K562 (cell line): ENCODE measurements around the gene PRKAR2B. TPM values are rescaled to one million over a fixed set of nuclear protein-coding genes. Genes with fewer than 3 reads are reported as not detected.

Experiments used
- ARID1B ChIP-seq: fragments of 450-650 bp; IDR thresholded peaks from 2 replicates; pipeline ENCODE4 v1.6.1; 2016; ENCODE audit warnings: antibody characterized with exemption, mild to moderate bottlenecking, inconsistent platforms
- ATF7 ChIP-seq: fragments of 450-650 bp; IDR thresholded peaks from 2 replicates; pipeline ENCODE4 v1.7.1; 2014; ENCODE audit warnings: mild to moderate bottlenecking, moderate library complexity
- DMBX1 ChIP-seq: fragments of 250-450 bp; sonication (Bioruptor Pico); IDR thresholded peaks from 2 replicates; pipeline ENCODE4 v1.8.0; 2022; ENCODE audit warnings: inconsistent platforms, mild to moderate bottlenecking, moderate library complexity, borderline replicate concordance
- HMGXB4 ChIP-seq: sonication (generic); formaldehyde crosslinking; IDR thresholded peaks from 2 replicates; pipeline ENCODE4 v1.8.1; 2023; ENCODE audit warnings: mild to moderate bottlenecking, missing genetic modification reagents
- MLX ChIP-seq, 2 experiments: fragments of 450-650 bp in 1 of 2; sonication (generic) in 1 of 2; formaldehyde crosslinking; conservative IDR thresholded peaks; 2 replicates each; pipeline versions ENCODE4 v1.4.0 to v1.8.1; 2020 to 2022; ENCODE audit warnings: mild to moderate bottlenecking in 1 of 2, missing genetic modification reagents in 1 of 2
- NFIC ChIP-seq: fragments of 450-650 bp; IDR thresholded peaks from 2 replicates; pipeline ENCODE4 v1.6.1; 2017; ENCODE audit warnings: mild to moderate bottlenecking, inconsistent platforms
- SMARCA4 ChIP-seq: fragments of 450-650 bp; IDR thresholded peaks from 2 replicates; pipeline ENCODE4 v1.6.1; 2016
- ZFP1 ChIP-seq: fragments of 450-650 bp; formaldehyde crosslinking; IDR thresholded peaks from 2 replicates; pipeline ENCODE4 v1.4.0; 2020; ENCODE audit warnings: mild to moderate bottlenecking, mixed read lengths
- ZNF318 ChIP-seq, 2 experiments: fragments of 450-650 bp; IDR thresholded peaks; 2 replicates each; pipeline ENCODE4 v1.6.1; 2016; ENCODE audit warnings: mild to moderate bottlenecking in 2 of 2, borderline replicate concordance in 1 of 2, low read depth in 1 of 2, moderate library complexity in 1 of 2
- polyA plus RNA-seq, 8 experiments: library from polyadenylated mRNA; depleted of rRNA in 4 of 8; stranded (reverse) in 5 of 8; unstranded in 3 of 8; fragments of >200 nt; fragmentation: Nextera tagmentation in 2 of 8; fragmentation: Illumina TruSeq in 1 of 8; extraction: Ambion mirVana in 2 of 8; extraction: Trizol in 1 of 8; gene quantifications; 2 replicates each; pipeline versions ENCODE4 v1.2.1 to v1.2.3, GENCODE V29; 2011 to 2014; ENCODE audit warnings: inconsistent platforms in 1 of 8, missing spikeins in 1 of 8
- total RNA-seq, 7 experiments: library from RNA; depleted of rRNA in 6 of 7; stranded (reverse); fragments of >200 nt in 6 of 7; fragmentation: Illumina TruSeq in 2 of 7; extraction: Trizol in 2 of 7; gene quantifications; 2 replicates each; pipeline versions ENCODE4 v1.2.1 to v1.2.3, GENCODE V29; 2011 to 2021; ENCODE audit warnings: low replicate concordance in 1 of 7

The PRKAR2B gene
- total and polyA plus RNA-seq, 9 of the 15 experiments (the other 6 are each of a cell fraction or from before 2014, with no cell fraction given) = 59.0 to 173 (median 129) TPM

GRCh38 chr7:107016312-107016711 is 28.2 kb upstream of the PRKAR2B start (continued):
- TF ChIP-seq NFIC = peak; percentile 51; the same call in 1 of the 2 replicates
- TF ChIP-seq HMGXB4 (CRISPR knock-in tag) = no peak
- no peak for TF ChIP-seq ZNF318 (IDR thresholded peaks at IDR 0.05; ENCODE audit: borderline replicate concordance in 1 of 2, low read depth in 1 of 2)
- no peak for TF ChIP-seq ATF7
- TF ChIP-seq DMBX1 (CRISPR knock-in tag) = no peak
- TF ChIP-seq MLX (CRISPR knock-in tag; conservative IDR thresholded peaks at IDR 0.05) = no peak
- peak; percentile 58 for TF ChIP-seq SMARCA4
- peak; percentile 80 for TF ChIP-seq ARID1B
- no peak for TF ChIP-seq ZFP1
